ENCODE measurements around the gene PIGL. TPM values are rescaled to one million over a fixed set of nuclear protein-coding genes. Genes with fewer than 3 reads are reported as not detected.

Gene PIGL
- total RNA-seq, 1 donor from 2014 or later, result 32.7 TPM

- intact Hi-C loops (cut with micrococcal nuclease), result loop anchor here (1.0 to 10.0 kb wide), 10 partner anchors 70 to 829 kb away; partner anchors contain the start of genes CENPV, MPRIP, TRPV2 and TTC19
Observed at GRCh38 chr17:16215965-16216316, 1.1 kb upstream of the PIGL start.

- intact Hi-C loops (cut with micrococcal nuclease), result loop anchor here (1.0 to 10.0 kb wide), 8 partner anchors 13 to 828 kb away; partner anchors contain the start of genes CENPV, MPRIP, TRPV2 and UBB
Observed at GRCh38 chr17:16216341-16217001, 539 bp upstream of the PIGL start.

GRCh38 chr17:16222406-16222805 is 5.4 kb downstream of the PIGL start:
- intact Hi-C loops (cut with micrococcal nuclease), result no loop called here

- intact Hi-C loops (cut with micrococcal nuclease), result loop anchor here (1.0 kb wide), 1 partner anchor 13 kb away; the partner anchor contains the start of gene PIGL
Observed at GRCh38 chr17:16229912-16230561, 13.0 kb downstream of the PIGL start.

- intact Hi-C loops (cut with micrococcal nuclease), result no loop called here
Observed at GRCh38 chr17:16232391-16232790, 15.4 kb downstream of the PIGL start.

- intact Hi-C loops (cut with micrococcal nuclease), result no loop called here
Observed at GRCh38 chr17:16239931-16240330, 22.9 kb downstream of the PIGL start.

GRCh38 chr17:16241906-16242399 is 24.9 kb downstream of the PIGL start:
- intact Hi-C loops (cut with micrococcal nuclease), result no loop called here

- intact Hi-C loops (cut with micrococcal nuclease), result no loop called here
Observed at GRCh38 chr17:16243385-16243784, 26.4 kb downstream of the PIGL start.

GRCh38 chr17:16243801-16244567 is 27.0 kb downstream of the PIGL start:
- intact Hi-C loops (cut with micrococcal nuclease), result no loop called here

- intact Hi-C loops (cut with micrococcal nuclease), result no loop called here
Observed at GRCh38 chr17:16247586-16247984, 30.6 kb downstream of the PIGL start.

- intact Hi-C loops (cut with micrococcal nuclease), result no loop called here
Observed at GRCh38 chr17:16250635-16251034, 33.6 kb downstream of the PIGL start.

- intact Hi-C loops (cut with micrococcal nuclease), result no loop called here
Observed at GRCh38 chr17:16251043-16251442, 34.0 kb downstream of the PIGL start.

GRCh38 chr17:16251556-16251955 is 34.5 kb downstream of the PIGL start:
- intact Hi-C loops (cut with micrococcal nuclease), result no loop called here

GRCh38 chr17:16254773-16255400 is 37.9 kb downstream of the PIGL start:
- intact Hi-C loops (cut with micrococcal nuclease), result no loop called here

- intact Hi-C loops (cut with micrococcal nuclease), result no loop called here
Observed at GRCh38 chr17:16255481-16255921, 38.5 kb downstream of the PIGL start.

- intact Hi-C loops (cut with micrococcal nuclease), result no loop called here
Observed at GRCh38 chr17:16258901-16259300, 41.9 kb downstream of the PIGL start.

GRCh38 chr17:16259926-16260325 is 42.9 kb downstream of the PIGL start:
- intact Hi-C loops (cut with micrococcal nuclease), result no loop called here

GRCh38 chr17:16261049-16261448 is 44.0 kb downstream of the PIGL start:
- intact Hi-C loops (cut with micrococcal nuclease), result no loop called here

- intact Hi-C loops (cut with micrococcal nuclease), result no loop called here
Observed at GRCh38 chr17:16262201-16262600, 45.2 kb downstream of the PIGL start.

- intact Hi-C loops (cut with micrococcal nuclease), result no loop called here
Observed at GRCh38 chr17:16267174-16267573, 50.2 kb downstream of the PIGL start.

- intact Hi-C loops (cut with micrococcal nuclease), result loop anchor here (1.0 kb wide), 1 partner anchor 16 kb away; no protein-coding TSS in a partner anchor
Observed at GRCh38 chr17:16269658-16270057, 52.6 kb downstream of the PIGL start.
